RCC 7860 (cell line): ENCODE measurements around the gene TEX13B.

Experiments
- DNase-seq: peaks from one replicate; pipeline ENCODE4 v3.0.0-alpha.2; 2015; ENCODE audit warnings: low spot score
- FAIRE-seq: peaks from 2 replicates; lab custom pipeline; 2012; peaks lifted over from hg19 to GRCh38; lab: Jason Lieb, UNC

Gene TEX13B

GRCh38 chrX:107940095-107940494, 42.1 kb downstream of the TEX13B start:
- DNase-seq (no peak), FAIRE-seq (no peak)

- DNase-seq (no peak), FAIRE-seq (no peak)
Observed at GRCh38 chrX:107936434-107936730, 45.8 kb downstream of the TEX13B start.

GRCh38 chrX:107935664-107936433, 46.3 kb downstream of the TEX13B start:
- peak; percentile 39 for DNase-seq
- peak; percentile 31 for FAIRE-seq

- FAIRE-seq, result peak; percentile 89
- DNase-seq, result peak; percentile 77
Observed at GRCh38 chrX:107935200-107935599, 47.0 kb downstream of the TEX13B start.

- FAIRE-seq, result no peak
Observed at GRCh38 chrX:107934262-107934661, 47.9 kb downstream of the TEX13B start.

More at GRCh38 chrX:107934262-107934661, 47.9 kb downstream of the TEX13B start:
- no peak for DNase-seq
